ENCODE measurements around the gene CSNK2B.

DNA sequence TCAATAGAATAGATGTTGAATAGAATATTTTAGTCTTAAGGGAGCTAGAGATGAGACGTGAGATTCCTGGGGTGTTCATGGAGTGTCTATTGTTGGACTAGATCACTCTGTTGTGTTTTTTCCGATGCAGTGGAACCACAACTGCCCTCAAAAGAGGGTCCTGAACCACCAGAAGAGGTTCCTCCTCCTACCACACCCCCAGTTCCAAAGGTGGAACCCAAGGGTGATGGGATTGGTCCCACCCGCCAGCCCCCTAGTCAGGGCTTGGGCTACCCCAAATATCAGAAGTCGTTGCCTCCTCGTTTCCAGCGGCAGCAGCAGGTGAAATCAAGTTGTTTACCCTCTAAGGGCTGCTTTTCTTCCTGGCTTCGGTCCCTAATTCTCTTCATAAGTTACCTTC lies 36.9 kb upstream of the CSNK2B start:
- TF ChIP-seq CTCF (conservative IDR thresholded peaks at IDR 0.05 in 1 of 2, IDR thresholded peaks at IDR 0.05 in 1 of 2; ENCODE audit: extremely low read depth in 1 of 2, insufficient read depth in 1 of 2, low read depth in 1 of 2, low read length in 2 of 2) (no peak), EZH2 (IDR thresholded peaks at IDR 0.05; ENCODE audit: borderline replicate concordance, low read length) (no peak)
